HUES6 (cell line): ENCODE data around the gene SPAST.
"Not testable (repeated sequence)": the region's sequence is repeated elsewhere in the genome, so short reads cannot be mapped to it uniquely, and the experiment has no call there.

Experiments
- H3K27ac ChIP-seq: 2 replicates; pipeline ENCODE4 v1.7.0; 2013; ENCODE audit warnings: low read depth, mild to moderate bottlenecking, low read length, inconsistent platforms
- H3K27me3 ChIP-seq: 2 replicates; pipeline ENCODE4 v1.6.1; 2013; ENCODE audit warnings: low read length; ENCODE audit not compliant: control insufficient read depth, insufficient read depth
- H3K36me3 ChIP-seq: 2 replicates; pipeline ENCODE4 v1.6.1; 2013; ENCODE audit warnings: low read length; ENCODE audit not compliant: control insufficient read depth, insufficient read depth
- H3K4me1 ChIP-seq: 2 replicates; pipeline ENCODE4 v1.6.1; 2013; ENCODE audit warnings: low read length; ENCODE audit not compliant: control insufficient read depth, insufficient read depth
- H3K4me3 ChIP-seq: 2 replicates; pipeline ENCODE4 v1.5.1; 2013; ENCODE audit warnings: low read depth, low read length
- H3K9ac ChIP-seq: one replicate; pipeline ENCODE4 v1.6.1; 2013; ENCODE audit warnings: mild to moderate bottlenecking, low read length
- H3K9me3 ChIP-seq: 2 replicates; pipeline ENCODE4 v1.6.1; 2013; ENCODE audit warnings: low read depth, low read length; ENCODE audit not compliant: control insufficient read depth, insufficient read depth

SPAST gene

GRCh38 chr2:32128636-32129035 is 65.3 kb downstream of the SPAST start:
- H3K4me1 ChIP-seq, result no peaks in the 10 kb centered on the region
- no peak overlapping the region for H3K27ac ChIP-seq
- no peaks in the 10 kb centered on the region for H3K27me3 ChIP-seq
- no peak overlapping the region for H3K4me3 ChIP-seq
- no peaks in the 10 kb centered on the region for H3K9me3 ChIP-seq
- peaks cover 19% of the 10 kb centered on the region; the same call in 1 of the 2 replicates for H3K36me3 ChIP-seq
- no peak overlapping the region for H3K9ac ChIP-seq

GRCh38 chr2:32129086-32129485 is 65.7 kb downstream of the SPAST start:
- Histone ChIP-seq H3K36me3 (peaks cover 19% of the 10 kb centered on the region; the same call in 1 of the 2 replicates), H3K27me3 (no peaks in the 10 kb centered on the region)

GRCh38 chr2:32135409-32135808 is 72.1 kb downstream of the SPAST start:
- Histone ChIP-seq H3K27me3 (no peaks in the 10 kb centered on the region), H3K4me1 (no peaks in the 10 kb centered on the region), H3K27ac (no peak overlapping the region), H3K4me3 (no peak overlapping the region), H3K9ac (no peak overlapping the region), H3K9me3 (no peaks in the 10 kb centered on the region), H3K36me3 (peaks cover 9% of the 10 kb centered on the region; the same call in 1 of the 2 replicates)

More at GRCh38 chr2:32129086-32129485, 65.7 kb downstream of the SPAST start:
- Histone ChIP-seq H3K9me3 (no peaks in the 10 kb centered on the region), H3K9ac (no peak overlapping the region), H3K27ac (no peak overlapping the region), H3K4me3 (no peak overlapping the region), H3K4me1 (no peaks in the 10 kb centered on the region)

GRCh38 chr2:32136097-32136496 is 72.7 kb downstream of the SPAST start:
- Histone ChIP-seq H3K4me3 (no peak overlapping the region), H3K9me3 (no peaks in the 10 kb centered on the region), H3K36me3 (peaks cover 9% of the 10 kb centered on the region; the same call in 1 of the 2 replicates), H3K27ac (no peak overlapping the region), H3K4me1 (no peaks in the 10 kb centered on the region), H3K27me3 (no peaks in the 10 kb centered on the region), H3K9ac (no peak overlapping the region)

- H3K9ac ChIP-seq, H3K27ac ChIP-seq, H3K4me1 ChIP-seq, H3K4me3 ChIP-seq, H3K27me3 ChIP-seq, H3K9me3 ChIP-seq: not testable (repeated sequence)
- peaks cover 11% of the 10 kb centered on the region for H3K36me3 ChIP-seq
Observed at GRCh38 chr2:32151544-32151943, 88.2 kb downstream of the SPAST start.

GRCh38 chr2:32159678-32160077 is 96.3 kb downstream of the SPAST start:
- 0 out of 2 replicates have a peak, but pooled peaks cover 2% of the 10 kb centered on the region for H3K4me1 ChIP-seq
- H3K9me3 ChIP-seq, result no peaks in the 10 kb centered on the region
- no peak overlapping the region for H3K27ac ChIP-seq
- no peaks in the 10 kb centered on the region for H3K27me3 ChIP-seq
- peaks cover 1% of the 10 kb centered on the region; the same call in 1 of the 2 replicates for H3K36me3 ChIP-seq
- no peak overlapping the region for H3K9ac ChIP-seq
- H3K4me3 ChIP-seq, result no peak overlapping the region

GRCh38 chr2:32161296-32161695 is 97.9 kb downstream of the SPAST start:
- Histone ChIP-seq H3K36me3 (no peaks in the 10 kb centered on the region), H3K9me3 (no peaks in the 10 kb centered on the region), H3K27me3 (no peaks in the 10 kb centered on the region), H3K27ac (no peak overlapping the region), H3K4me1 (0 out of 2 replicates have a peak, but pooled peaks cover 3% of the 10 kb centered on the region), H3K4me3 (no peak overlapping the region), H3K9ac (no peak overlapping the region)

GRCh38 chr2:32164254-32164653 is 100.9 kb downstream of the SPAST start:
- H3K27ac ChIP-seq, H3K9me3 ChIP-seq, H3K9ac ChIP-seq, H3K4me1 ChIP-seq, H3K36me3 ChIP-seq, H3K27me3 ChIP-seq: not testable (repeated sequence)
- peak overlapping the region; percentile 84 for H3K4me3 ChIP-seq

GRCh38 chr2:32165027-32165347 is 101.6 kb downstream of the SPAST start:
- H3K4me3 ChIP-seq, result peak overlapping the region; percentile 84
- H3K9me3 ChIP-seq, H3K4me1 ChIP-seq, H3K27me3 ChIP-seq, H3K36me3 ChIP-seq: not testable (repeated sequence)
- H3K9ac ChIP-seq, result peak overlapping the region; percentile 93
- peak overlapping the region; percentile 66; the same call in 1 of the 2 replicates for H3K27ac ChIP-seq

GRCh38 chr2:32166115-32166574 is 102.8 kb downstream of the SPAST start:
- Histone ChIP-seq H3K4me3 (peak overlapping the region; percentile 84), H3K9me3 (no peaks in the 10 kb centered on the region), H3K27me3 (no peaks in the 10 kb centered on the region), H3K9ac (peak overlapping the region; percentile 93), H3K36me3 (peaks cover 5% of the 10 kb centered on the region), H3K4me1 (0 out of 2 replicates have a peak, but pooled peaks cover 7% of the 10 kb centered on the region), H3K27ac (peak overlapping the region; percentile 67)

GRCh38 chr2:32168513-32168912 is 105.2 kb downstream of the SPAST start:
- Histone ChIP-seq H3K4me3 (no peak overlapping the region), H3K27ac (no peak overlapping the region), H3K36me3 (peaks cover 23% of the 10 kb centered on the region), H3K9ac (no peak overlapping the region), H3K27me3 (no peaks in the 10 kb centered on the region), H3K9me3 (no peaks in the 10 kb centered on the region), H3K4me1 (0 out of 2 replicates have a peak, but pooled peaks cover 7% of the 10 kb centered on the region)

GRCh38 chr2:32172870-32173269 is 109.5 kb downstream of the SPAST start:
- Histone ChIP-seq H3K9me3 (no peaks in the 10 kb centered on the region), H3K4me3 (no peak overlapping the region), H3K36me3 (peaks cover 47% of the 10 kb centered on the region), H3K9ac (no peak overlapping the region), H3K4me1 (no peaks in the 10 kb centered on the region), H3K27ac (no peak overlapping the region), H3K27me3 (no peaks in the 10 kb centered on the region)
